ENCODE measurements around the gene GPR35. TPM values are rescaled to one million over a fixed set of nuclear protein-coding genes. Genes with fewer than 3 reads are reported as not detected.

Gene GPR35
- polyA plus RNA-seq, 1 of the 3 experiments (the other 2 are of a cell fraction) = 1.2 TPM

DNA sequence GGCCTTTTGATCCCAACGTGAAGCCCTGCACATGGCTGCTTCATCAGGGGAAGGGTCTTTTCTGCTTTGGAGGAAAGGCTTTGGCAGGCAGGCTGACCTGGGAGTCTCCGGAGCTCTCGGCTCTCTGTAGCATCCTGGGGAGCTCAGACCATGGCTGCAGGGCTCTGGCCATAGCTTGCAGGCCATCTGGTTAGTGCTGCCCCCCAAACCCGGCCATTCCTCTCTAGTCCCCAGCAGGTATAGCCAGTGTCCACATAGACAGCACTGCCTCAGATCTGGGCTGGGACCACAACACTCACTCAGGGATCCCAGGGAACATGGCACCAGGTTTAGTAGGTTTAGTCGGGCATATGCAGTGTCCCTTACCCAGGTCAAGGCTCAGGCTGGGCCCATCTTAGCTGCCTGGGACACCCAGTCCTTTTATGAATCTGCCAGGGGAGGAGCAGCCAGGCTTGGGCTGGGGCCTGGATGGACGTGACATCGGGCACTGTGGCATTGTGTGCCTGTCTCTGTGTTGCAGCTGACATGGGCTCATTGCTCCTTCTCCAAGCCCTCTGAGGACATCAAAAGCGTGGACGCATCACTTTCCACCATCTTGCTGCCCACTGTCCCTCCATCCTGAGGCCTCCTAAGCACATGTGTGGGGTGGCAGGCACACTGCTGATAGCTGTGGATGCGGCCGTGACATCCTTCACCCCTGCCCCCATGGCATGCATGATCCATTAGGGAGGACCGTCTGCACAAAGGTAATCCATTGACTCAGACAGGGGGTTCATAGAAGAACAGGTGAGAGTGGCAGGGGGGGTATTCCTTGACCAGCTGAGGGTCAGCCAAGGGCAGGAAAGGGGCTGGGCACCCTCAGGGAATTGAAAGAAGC, 19.2 kb upstream of the GPR35 start:
- no peak overlapping the region for H3K4me2 ChIP-seq
- POLR2A ChIA-PET = no interaction called here
- no peak overlapping the region for H3K4me3 ChIP-seq (ENCODE audit: low read depth in 2 of 2, low read length in 1 of 2)
- 88% methylated on average over 11 of the region's 12 CpGs for WGBS (ENCODE audit: low lambda C conversion rate)
- H3K9ac ChIP-seq = no peak overlapping the region
- no peaks in the 10 kb centered on the region for H3K9me2 ChIP-seq
- H3K36me3 ChIP-seq (replicated peaks in 1 of 2; ENCODE audit: control insufficient read depth in 1 of 2, insufficient read depth in 2 of 2, low read length in 1 of 2) = no peaks in the 10 kb centered on the region
- no peaks in the 10 kb centered on the region for H3K27me3 ChIP-seq (ENCODE audit: insufficient read depth)
- H2AFZ ChIP-seq (ENCODE audit: low read depth) = no peak overlapping the region
- CTCF ChIA-PET = interaction anchor here (0.6 to 3.6 kb wide), 6 partner anchors 9 to 40 kb away, joined by 3 to 15 read pairs (median 6); no protein-coding TSS in a partner anchor
- H3K79me2 ChIP-seq (ENCODE audit: insufficient read depth) = no peaks in the 10 kb centered on the region
- H3K4me1 ChIP-seq (ENCODE audit: control insufficient read depth in 1 of 2, insufficient read depth in 2 of 2, low read depth in 1 of 2, low read length in 1 of 2) = peaks cover 0 to 15% of the 10 kb centered on the region in 2 experiments; a peak in 1 of 4 replicates
- TF ChIP-seq EZH2phosphoT487 (IDR thresholded peaks at IDR 0.05; ENCODE audit: borderline replicate concordance, low read depth) = no peak
- no peak for TF ChIP-seq RAD21 (IDR thresholded peaks at IDR 0.05; ENCODE audit: low read length)
- no peak for TF ChIP-seq TEAD4 (IDR thresholded peaks at IDR 0.05; ENCODE audit: borderline replicate concordance, insufficient read depth)
- TF ChIP-seq SMC3 (IDR thresholded peaks at IDR 0.05; ENCODE audit: low read depth, low read length) = no peak
- no peaks in the 10 kb centered on the region for H4K20me1 ChIP-seq (ENCODE audit: insufficient read depth)
- H3K9me3 ChIP-seq = no peaks in the 10 kb centered on the region
- no peaks in the 10 kb centered on the region for H3F3A ChIP-seq (replicated peaks; ENCODE audit: insufficient read depth)
- no peak overlapping the region for H3K27ac ChIP-seq (ENCODE audit: low read depth in 2 of 2, low read length in 1 of 2)
- no peak for DNase-seq

DNA sequence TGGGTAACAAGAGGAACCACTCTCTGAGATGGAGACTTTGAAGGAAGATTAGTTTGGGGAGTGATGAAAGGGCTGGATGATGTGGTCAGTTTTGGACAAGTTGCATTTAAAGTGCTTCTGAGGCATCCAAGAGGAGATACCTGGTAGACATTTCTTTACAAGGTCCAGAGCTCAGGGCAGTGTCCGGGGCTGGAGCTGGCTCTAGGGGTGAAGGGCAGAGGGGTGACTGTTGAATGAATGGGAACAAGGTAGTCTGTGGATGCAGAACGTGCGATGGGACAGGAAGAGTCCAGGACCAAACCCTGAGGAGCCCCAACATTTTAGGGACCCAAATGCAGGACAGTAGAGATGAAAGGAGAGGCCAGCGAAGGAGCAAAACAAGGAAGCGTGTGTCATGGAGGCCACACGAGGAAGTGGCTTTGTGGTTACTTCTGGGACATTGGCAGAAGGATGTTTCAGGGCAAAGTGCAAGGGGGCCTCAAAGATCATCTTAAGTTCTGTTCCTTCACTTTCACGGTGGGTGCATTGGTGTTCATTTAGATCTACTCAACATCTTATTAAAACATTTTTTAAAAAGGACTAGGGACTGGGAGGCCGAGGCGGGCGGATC, 13.6 kb upstream of the GPR35 start:
- no peak for DNase-seq
- no peak overlapping the region for H3K27ac ChIP-seq (ENCODE audit: low read depth in 2 of 2, low read length in 1 of 2)
- H3K4me1 ChIP-seq (ENCODE audit: control insufficient read depth in 1 of 2, insufficient read depth in 2 of 2, low read depth in 1 of 2, low read length in 1 of 2) = peaks cover 0 to 14% of the 10 kb centered on the region in 2 experiments; a peak in 2 of 4 replicates
- no peaks in the 10 kb centered on the region for H3K79me2 ChIP-seq (ENCODE audit: insufficient read depth)
- no peaks in the 10 kb centered on the region for H3K36me3 ChIP-seq (replicated peaks in 1 of 2; ENCODE audit: control insufficient read depth in 1 of 2, insufficient read depth in 2 of 2, low read length in 1 of 2)
- H2AFZ ChIP-seq (ENCODE audit: low read depth) = no peak overlapping the region
- no peaks in the 10 kb centered on the region for H3K9me2 ChIP-seq
- ChIA-PET CTCF (no interaction called here), POLR2A (no interaction called here)
- no peak overlapping the region for H3K4me2 ChIP-seq
- 84% methylated on average over 10 of the region's 10 CpGs for WGBS (ENCODE audit: low lambda C conversion rate)
- H3F3A ChIP-seq (replicated peaks; ENCODE audit: insufficient read depth) = no peaks in the 10 kb centered on the region
- no peak overlapping the region for H3K9ac ChIP-seq
- no peaks in the 10 kb centered on the region for H4K20me1 ChIP-seq (ENCODE audit: insufficient read depth)
- no peaks in the 10 kb centered on the region for H3K27me3 ChIP-seq (ENCODE audit: insufficient read depth)
- H3K9me3 ChIP-seq = no peaks in the 10 kb centered on the region
- TF ChIP-seq TCF12 (IDR thresholded peaks at IDR 0.05) (no peak), CHD2 (IDR thresholded peaks at IDR 0.05; ENCODE audit: low read length, partially characterized antibody) (no peak)
- no peak overlapping the region for H3K4me3 ChIP-seq (ENCODE audit: low read depth in 2 of 2, low read length in 1 of 2)

DNA sequence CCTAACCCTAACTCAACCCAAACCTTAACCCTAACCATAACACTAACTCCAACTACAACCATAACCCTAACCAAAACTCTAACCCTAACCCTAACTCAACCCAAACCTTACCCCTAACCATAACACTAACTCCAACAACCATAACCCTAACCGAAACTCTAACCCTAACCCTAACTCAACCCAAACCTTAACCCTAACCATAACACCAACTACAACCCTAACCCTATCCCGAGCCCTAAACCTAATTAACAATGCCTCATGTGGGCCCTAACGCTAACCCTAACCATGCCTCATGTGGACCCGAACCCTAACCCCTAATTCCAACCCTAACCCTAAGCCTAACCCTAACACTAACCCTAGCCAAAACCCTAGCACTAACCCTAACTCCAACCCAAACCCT, 11.5 kb upstream of the GPR35 start:
- H3K4me2 ChIP-seq = no peak overlapping the region
- no peak for DNase-seq
- no peaks in the 10 kb centered on the region for H3F3A ChIP-seq (replicated peaks; ENCODE audit: insufficient read depth)
- ChIA-PET CTCF (interaction anchor here (0.6 to 1.8 kb wide), 2 partner anchors 10 to 601 kb away, joined by 3 to 5 read pairs; no protein-coding TSS in a partner anchor), POLR2A (no interaction called here)
- no peak overlapping the region for H3K4me3 ChIP-seq (ENCODE audit: low read depth in 2 of 2, low read length in 1 of 2)
- H3K79me2 ChIP-seq (ENCODE audit: insufficient read depth) = no peaks in the 10 kb centered on the region
- no peak overlapping the region for H2AFZ ChIP-seq (ENCODE audit: low read depth)
- no peaks in the 10 kb centered on the region for H3K27me3 ChIP-seq (ENCODE audit: insufficient read depth)
- H3K36me3 ChIP-seq (replicated peaks in 1 of 2; ENCODE audit: control insufficient read depth in 1 of 2, insufficient read depth in 2 of 2, low read length in 1 of 2) = no peaks in the 10 kb centered on the region
- no peaks in the 10 kb centered on the region for H3K9me3 ChIP-seq
- peaks cover 0 to 14% of the 10 kb centered on the region in 2 experiments; a peak in 2 of 4 replicates for H3K4me1 ChIP-seq (ENCODE audit: control insufficient read depth in 1 of 2, insufficient read depth in 2 of 2, low read depth in 1 of 2, low read length in 1 of 2)
- H3K27ac ChIP-seq (ENCODE audit: low read depth in 2 of 2, low read length in 1 of 2) = no peak overlapping the region
- H3K9ac ChIP-seq = no peak overlapping the region
- TF ChIP-seq SIN3A (IDR thresholded peaks at IDR 0.05; ENCODE audit: borderline replicate concordance, low read depth, low read length) (no peak), RAD21 (IDR thresholded peaks at IDR 0.05; ENCODE audit: low read length) (no peak), TCF12 (IDR thresholded peaks at IDR 0.05) (no peak), EZH2phosphoT487 (IDR thresholded peaks at IDR 0.05; ENCODE audit: borderline replicate concordance, low read depth) (no peak), MXI1 (IDR thresholded peaks at IDR 0.05; ENCODE audit: low read depth, low read length) (no peak), FOSL2 (IDR thresholded peaks at IDR 0.05; ENCODE audit: borderline replicate concordance, low read depth) (no peak), GATA2 (CRISPR knock-in tag; IDR thresholded peaks at IDR 0.05) (no peak), FOXJ3 (CRISPR knock-in tag; IDR thresholded peaks at IDR 0.05) (no peak), RCOR1 (IDR thresholded peaks at IDR 0.05; ENCODE audit: low read length) (no peak)
- TF ChIP-seq, protein P1, sequence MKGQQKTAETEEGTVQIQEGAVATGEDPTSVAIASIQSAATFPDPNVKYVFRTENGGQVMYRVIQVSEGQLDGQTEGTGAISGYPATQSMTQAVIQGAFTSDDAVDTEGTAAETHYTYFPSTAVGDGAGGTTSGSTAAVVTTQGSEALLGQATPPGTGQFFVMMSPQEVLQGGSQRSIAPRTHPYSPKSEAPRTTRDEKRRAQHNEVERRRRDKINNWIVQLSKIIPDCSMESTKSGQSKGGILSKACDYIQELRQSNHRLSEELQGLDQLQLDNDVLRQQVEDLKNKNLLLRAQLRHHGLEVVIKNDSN (IDR thresholded peaks at IDR 0.05; ENCODE audit: borderline replicate concordance, low read depth) = no peak
- TF ChIP-seq, protein P2, sequence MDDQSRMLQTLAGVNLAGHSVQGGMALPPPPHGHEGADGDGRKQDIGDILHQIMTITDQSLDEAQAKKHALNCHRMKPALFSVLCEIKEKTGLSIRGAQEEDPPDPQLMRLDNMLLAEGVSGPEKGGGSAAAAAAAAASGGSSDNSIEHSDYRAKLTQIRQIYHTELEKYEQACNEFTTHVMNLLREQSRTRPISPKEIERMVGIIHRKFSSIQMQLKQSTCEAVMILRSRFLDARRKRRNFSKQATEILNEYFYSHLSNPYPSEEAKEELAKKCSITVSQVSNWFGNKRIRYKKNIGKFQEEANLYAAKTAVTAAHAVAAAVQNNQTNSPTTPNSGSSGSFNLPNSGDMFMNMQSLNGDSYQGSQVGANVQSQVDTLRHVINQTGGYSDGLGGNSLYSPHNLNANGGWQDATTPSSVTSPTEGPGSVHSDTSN (IDR thresholded peaks at IDR 0.05) = no peak
- TF ChIP-seq, protein P3, sequence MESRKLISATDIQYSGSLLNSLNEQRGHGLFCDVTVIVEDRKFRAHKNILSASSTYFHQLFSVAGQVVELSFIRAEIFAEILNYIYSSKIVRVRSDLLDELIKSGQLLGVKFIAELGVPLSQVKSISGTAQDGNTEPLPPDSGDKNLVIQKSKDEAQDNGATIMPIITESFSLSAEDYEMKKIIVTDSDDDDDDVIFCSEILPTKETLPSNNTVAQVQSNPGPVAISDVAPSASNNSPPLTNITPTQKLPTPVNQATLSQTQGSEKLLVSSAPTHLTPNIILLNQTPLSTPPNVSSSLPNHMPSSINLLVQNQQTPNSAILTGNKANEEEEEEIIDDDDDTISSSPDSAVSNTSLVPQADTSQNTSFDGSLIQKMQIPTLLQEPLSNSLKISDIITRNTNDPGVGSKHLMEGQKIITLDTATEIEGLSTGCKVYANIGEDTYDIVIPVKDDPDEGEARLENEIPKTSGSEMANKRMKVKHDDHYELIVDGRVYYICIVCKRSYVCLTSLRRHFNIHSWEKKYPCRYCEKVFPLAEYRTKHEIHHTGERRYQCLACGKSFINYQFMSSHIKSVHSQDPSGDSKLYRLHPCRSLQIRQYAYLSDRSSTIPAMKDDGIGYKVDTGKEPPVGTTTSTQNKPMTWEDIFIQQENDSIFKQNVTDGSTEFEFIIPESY (IDR thresholded peaks at IDR 0.05; ENCODE audit: borderline replicate concordance, low read depth) = no peak
- no peaks in the 10 kb centered on the region for H3K9me2 ChIP-seq
- no peaks in the 10 kb centered on the region for H4K20me1 ChIP-seq (ENCODE audit: insufficient read depth)
- 83% methylated on average over 4 of the region's 4 CpGs for WGBS (ENCODE audit: low lambda C conversion rate)

All from SK-N-SH (cell line).